ENCODE results near the gene LXN.

GRCh38 chr3:158701420-158702065 is 29.1 kb upstream of the LXN start:
- no peak for TF ChIP-seq CTCF (IDR thresholded peaks at IDR 0.05; ENCODE audit: control extremely low read depth in 1 of 3, insufficient read depth in 1 of 3, low read depth in 1 of 3, low read length in 3 of 3)
- TF ChIP-seq POLR2A (IDR thresholded peaks at IDR 0.05; ENCODE audit: control extremely low read depth in 1 of 2, low read depth in 2 of 2, low read length in 2 of 2): no peak
- TF ChIP-seq ATF3 (IDR thresholded peaks at IDR 0.05; ENCODE audit: insufficient read depth, low read depth, low read length): no peak
- TF ChIP-seq CBX5 (IDR thresholded peaks at IDR 0.05; ENCODE audit: low read depth, low read length): no peak
- TF ChIP-seq SRF (IDR thresholded peaks at IDR 0.05; ENCODE audit: low read depth, low read length): no peak
- TF ChIP-seq RNF2 (IDR thresholded peaks at IDR 0.05; ENCODE audit: borderline replicate concordance, low read depth, low read length, missing control alignments, poor library complexity, severe bottlenecking): no peak
- no peak for TF ChIP-seq PHF8 (conservative IDR thresholded peaks at IDR 0.05; ENCODE audit: low read depth, low read length)
- TF ChIP-seq BRCA1 (IDR thresholded peaks at IDR 0.05; ENCODE audit: low read depth, low read length): no peak
- TF ChIP-seq YY1 (IDR thresholded peaks at IDR 0.05; ENCODE audit: low read depth, low read length): no peak
- TF ChIP-seq CREB1 (IDR thresholded peaks at IDR 0.05): no peak
- no peak for TF ChIP-seq CEBPB (IDR thresholded peaks at IDR 0.05; ENCODE audit: low read depth, low read length)
- no peak for TF ChIP-seq EZH2 (IDR thresholded peaks at IDR 0.05; ENCODE audit: low read depth, low read length, severe bottlenecking)

All from H1 (cell line).